Lower lobe of right lung (tissue), 2 donors: ENCODE measurements around the gene EXD3. TPM values are rescaled to one million over a fixed set of nuclear protein-coding genes. Genes with fewer than 3 reads are reported as not detected.

ENCODE experiments used
- ATAC-seq, 2 donors: fragments of 200-7000 bp; cut with Tn5 transposase; one replicate each; pipeline ENCODE4 v1.9.1; 2020 to 2022; ENCODE audit warnings: mild to moderate bottlenecking in 2 of 2, moderate library complexity in 2 of 2
- DNase-seq: peaks from one replicate; pipeline ENCODE4 v3.0.0-alpha.2; 2020
- H3K27ac ChIP-seq: fragments of 200-600 bp; one replicate; pipeline ENCODE4 v1.8.0; 2022
- H3K27me3 ChIP-seq: fragments of 200-600 bp; one replicate; pipeline ENCODE4 v1.8.0; 2022; ENCODE audit warnings: low read depth
- H3K36me3 ChIP-seq: fragments of 200-600 bp; one replicate; pipeline ENCODE4 v1.8.0; 2022; ENCODE audit warnings: mild to moderate bottlenecking
- H3K4me1 ChIP-seq: fragments of 200-600 bp; one replicate; pipeline ENCODE4 v1.8.0; 2022
- H3K4me3 ChIP-seq: fragments of 200-600 bp; one replicate; pipeline ENCODE4 v1.8.0; 2022; ENCODE audit warnings: mild to moderate bottlenecking
- H3K9me3 ChIP-seq: fragments of 200-600 bp; one replicate; pipeline ENCODE4 v1.8.0; 2022
- CTCF ChIP-seq: fragments of 200-600 bp; IDR thresholded peaks from one replicate; pipeline ENCODE4 v1.8.0; 2022; ENCODE audit warnings: antibody characterized with exemption, mild to moderate bottlenecking
- intact Hi-C: fragments of 100-400 bp; cut with DNase I; formaldehyde crosslinking; loops from one replicate; pipeline ENCODE4 v1.11.0; 2022
- total RNA-seq: library from RNA; stranded (reverse); fragmentation: NEBNext Ultra II Directional; extraction: Animal tissue kit (Norgen Biotek cat#: 25700); gene quantifications from one replicate; pipeline ENCODE4 v1.2.1, GENCODE V29; 2021
- donor health status: DM: no; HTN: yes; CAD: no; lungs with severe emphysema.

EXD3 gene
- total RNA-seq, 1 donor from 2014 or later, result 25.2 TPM

DNA sequence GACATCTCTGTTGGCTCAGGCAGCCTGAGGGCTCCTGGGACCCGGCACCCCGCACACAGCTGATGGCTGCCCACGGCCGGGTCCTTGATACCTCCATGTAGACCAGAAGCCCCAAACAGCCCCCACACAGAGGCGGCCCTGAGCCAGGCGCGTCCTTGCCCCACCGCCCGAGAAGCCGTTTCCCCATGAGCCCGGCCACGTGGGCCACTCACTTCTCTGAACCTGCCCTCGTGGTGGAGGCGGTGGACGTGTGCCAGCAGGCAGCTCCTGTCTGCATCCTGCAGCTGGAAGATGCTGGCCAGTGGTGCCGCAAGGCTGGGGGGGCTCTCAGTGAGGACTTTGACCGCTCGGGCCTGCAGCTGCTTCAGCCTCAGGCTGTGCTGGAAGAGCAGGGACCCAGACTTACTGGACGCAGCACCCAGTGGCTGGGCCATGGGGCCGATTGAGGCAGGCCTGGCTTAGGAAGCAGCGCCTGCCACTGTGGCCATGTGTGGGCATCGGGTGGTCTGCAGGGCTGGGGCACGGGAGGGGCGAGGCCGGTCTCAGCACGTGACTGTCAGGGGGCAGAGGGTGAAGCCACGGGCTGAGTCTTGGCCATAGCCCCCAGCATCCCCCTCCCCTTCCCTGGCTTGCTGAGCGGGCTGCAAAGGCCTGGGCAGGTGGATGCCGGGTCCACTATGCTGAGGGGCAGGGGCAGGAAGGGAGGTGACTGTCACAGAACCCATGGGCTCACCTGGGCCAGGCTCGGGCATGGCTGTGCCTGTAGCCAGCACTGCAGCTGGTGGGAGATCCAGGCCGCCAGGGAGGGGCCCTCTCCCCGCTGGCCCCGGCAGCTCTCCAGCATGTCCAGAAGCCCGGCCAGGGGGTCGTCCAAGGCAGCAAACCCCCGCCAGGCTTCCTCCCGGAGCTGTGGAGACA is 50.0 kb downstream of the EXD3 start:
- Histone ChIP-seq H3K4me3 (no peak overlapping the region), H3K4me1 (no peaks in the 10 kb centered on the region), H3K27me3 (no peaks in the 10 kb centered on the region), H3K9me3 (no peaks in the 10 kb centered on the region), H3K27ac (no peak overlapping the region), H3K36me3 (peaks cover 8% of the 10 kb centered on the region)
- DNase-seq (no peak), ATAC-seq (no peak)
- no peak for TF ChIP-seq CTCF
- intact Hi-C loops, result no loop called here

- intact Hi-C loops, result no loop called here
- no peak for DNase-seq
- Histone ChIP-seq H3K4me1 (no peaks in the 10 kb centered on the region), H3K27ac (no peak overlapping the region), H3K27me3 (no peaks in the 10 kb centered on the region), H3K4me3 (no peak overlapping the region), H3K9me3 (no peaks in the 10 kb centered on the region), H3K36me3 (peaks cover 13% of the 10 kb centered on the region)
- ATAC-seq, result no peak
- no peak for TF ChIP-seq CTCF
Observed at GRCh38 chr9:137371946-137372651, 50.9 kb downstream of the EXD3 start.

GRCh38 chr9:137371521-137371941 is 51.4 kb downstream of the EXD3 start:
- DNase-seq (no peak), ATAC-seq (no peak)
- Histone ChIP-seq H3K9me3 (no peaks in the 10 kb centered on the region), H3K27ac (no peak overlapping the region), H3K4me3 (no peak overlapping the region), H3K4me1 (no peaks in the 10 kb centered on the region), H3K36me3 (peaks cover 14% of the 10 kb centered on the region), H3K27me3 (no peaks in the 10 kb centered on the region)
- no peak for TF ChIP-seq CTCF
- intact Hi-C loops, result no loop called here

- intact Hi-C loops, result no loop called here
- no peaks in the 10 kb centered on the region for H3K9me3 ChIP-seq
- H3K36me3 ChIP-seq, result peaks cover 19% of the 10 kb centered on the region
- H3K4me1 ChIP-seq, result no peaks in the 10 kb centered on the region
- no peak overlapping the region for H3K4me3 ChIP-seq
- no peak for TF ChIP-seq CTCF
- H3K27ac ChIP-seq, result no peak overlapping the region
- H3K27me3 ChIP-seq, result no peaks in the 10 kb centered on the region
- ATAC-seq (no peak), DNase-seq (no peak)
Observed at GRCh38 chr9:137370865-137371520, 52.0 kb downstream of the EXD3 start.

- peak; percentile 38 for DNase-seq
- no peak for TF ChIP-seq CTCF
- Histone ChIP-seq H3K27ac (no peak overlapping the region), H3K36me3 (peaks cover 19% of the 10 kb centered on the region), H3K4me1 (no peaks in the 10 kb centered on the region), H3K9me3 (no peaks in the 10 kb centered on the region), H3K27me3 (no peaks in the 10 kb centered on the region), H3K4me3 (no peak overlapping the region)
- no peak for ATAC-seq
- intact Hi-C loops, result no loop called here
Observed at GRCh38 chr9:137369911-137370764, 52.8 kb downstream of the EXD3 start.
